Measurements from ENCODE around the gene GNAT1. TPM values are rescaled to one million over a fixed set of nuclear protein-coding genes. Genes with fewer than 3 reads are reported as not detected.

Gene GNAT1
- total and polyA plus RNA-seq, 5 donors = not detected

DNA sequence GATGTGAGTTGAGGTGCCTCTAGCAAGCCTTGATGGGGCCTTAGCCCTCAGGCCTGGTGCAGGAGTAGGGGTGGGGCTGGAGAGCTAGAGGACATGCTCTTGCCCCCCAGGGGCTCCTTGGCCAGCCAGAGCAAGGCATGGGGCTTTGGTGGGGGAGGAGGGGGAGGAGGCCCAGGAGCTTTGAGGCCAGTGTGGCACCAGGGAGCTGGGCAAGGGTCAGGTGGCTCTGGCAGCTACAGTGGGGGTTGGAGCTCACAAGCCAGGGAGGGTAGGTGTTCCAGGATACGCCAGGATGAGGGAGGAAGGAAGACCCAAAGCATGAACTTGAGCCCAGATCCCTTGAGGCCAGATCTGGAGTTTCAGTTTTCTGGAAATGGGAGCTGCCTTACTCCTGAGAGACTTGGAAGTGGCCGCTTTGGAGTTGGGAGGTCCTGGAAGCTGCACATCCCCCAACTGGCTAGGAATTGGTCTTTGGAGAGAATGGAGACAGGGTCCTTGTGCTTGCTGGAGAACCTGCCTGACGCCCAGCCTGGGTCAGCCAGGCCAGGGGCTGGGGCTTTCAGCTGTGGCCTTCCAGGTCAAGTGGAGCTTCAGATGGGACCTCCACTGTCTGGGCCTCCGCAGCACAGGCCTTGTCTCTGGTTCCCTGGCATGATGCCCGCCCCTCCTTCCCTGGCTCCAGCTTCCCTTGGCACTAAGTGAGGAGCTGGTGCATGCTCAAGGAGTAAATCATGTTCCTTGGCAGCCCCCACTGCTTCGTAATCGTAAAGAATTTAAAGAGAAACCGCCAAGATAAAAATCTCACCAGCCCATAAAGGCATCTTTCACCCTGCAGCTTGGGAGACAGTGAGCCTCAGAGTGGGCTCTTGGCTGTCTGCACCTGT lies 27.6 kb upstream of the GNAT1 start:
- intact Hi-C loops (cut with DNase I) = no loop called here
- Histone ChIP-seq H3K27ac (ENCODE audit: low read length) (peak overlapping the region; percentile 59), H3K9me3 (ENCODE audit: control insufficient read depth, low read length) (no peaks in the 10 kb centered on the region), H3K4me1 (ENCODE audit: control insufficient read depth, insufficient read depth, low read length) (peaks cover 33% of the 10 kb centered on the region), H3K4me3 (ENCODE audit: low read length) (no peak overlapping the region), H3K27me3 (ENCODE audit: control insufficient read depth, insufficient read depth) (no peaks in the 10 kb centered on the region)
- DNase-seq (peak; percentile 81 to 87 (median 87)), ATAC-seq (no peak)
- 48% methylated on average over 8 of the region's 8 CpGs for WGBS

DNA sequence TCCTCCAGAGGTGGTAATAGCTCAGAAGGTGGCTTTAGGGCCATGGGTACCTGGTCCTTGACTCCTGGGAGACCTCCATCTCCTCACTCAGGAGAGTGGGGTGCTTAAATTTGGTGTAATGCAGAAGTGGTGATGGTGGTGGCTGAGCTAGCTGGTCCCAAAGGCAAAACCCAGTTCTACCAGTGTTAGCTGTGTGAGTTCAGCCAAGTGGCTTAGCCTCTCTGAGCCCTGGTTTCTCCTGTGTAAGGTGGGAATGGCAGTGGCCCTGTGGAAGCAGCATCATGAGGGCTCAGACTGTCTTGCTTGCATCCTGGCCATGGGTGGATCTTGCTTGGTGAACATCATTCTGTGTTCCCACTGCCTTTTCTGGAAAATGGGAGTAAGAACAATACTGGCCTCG lies 26.9 kb upstream of the GNAT1 start:
- no peaks in the 10 kb centered on the region for H3K27me3 ChIP-seq (ENCODE audit: control insufficient read depth, insufficient read depth)
- ATAC-seq = no peak
- no peaks in the 10 kb centered on the region for H3K9me3 ChIP-seq (ENCODE audit: control insufficient read depth, low read length)
- WGBS = 45% methylated on average over 1 of the region's 1 CpG
- no peak overlapping the region for H3K4me3 ChIP-seq (ENCODE audit: low read length)
- peaks cover 33% of the 10 kb centered on the region for H3K4me1 ChIP-seq (ENCODE audit: control insufficient read depth, insufficient read depth, low read length)
- DNase-seq = no peak
- H3K27ac ChIP-seq (ENCODE audit: low read length) = peak overlapping the region; percentile 59
- intact Hi-C loops (cut with DNase I) = no loop called here

DNA sequence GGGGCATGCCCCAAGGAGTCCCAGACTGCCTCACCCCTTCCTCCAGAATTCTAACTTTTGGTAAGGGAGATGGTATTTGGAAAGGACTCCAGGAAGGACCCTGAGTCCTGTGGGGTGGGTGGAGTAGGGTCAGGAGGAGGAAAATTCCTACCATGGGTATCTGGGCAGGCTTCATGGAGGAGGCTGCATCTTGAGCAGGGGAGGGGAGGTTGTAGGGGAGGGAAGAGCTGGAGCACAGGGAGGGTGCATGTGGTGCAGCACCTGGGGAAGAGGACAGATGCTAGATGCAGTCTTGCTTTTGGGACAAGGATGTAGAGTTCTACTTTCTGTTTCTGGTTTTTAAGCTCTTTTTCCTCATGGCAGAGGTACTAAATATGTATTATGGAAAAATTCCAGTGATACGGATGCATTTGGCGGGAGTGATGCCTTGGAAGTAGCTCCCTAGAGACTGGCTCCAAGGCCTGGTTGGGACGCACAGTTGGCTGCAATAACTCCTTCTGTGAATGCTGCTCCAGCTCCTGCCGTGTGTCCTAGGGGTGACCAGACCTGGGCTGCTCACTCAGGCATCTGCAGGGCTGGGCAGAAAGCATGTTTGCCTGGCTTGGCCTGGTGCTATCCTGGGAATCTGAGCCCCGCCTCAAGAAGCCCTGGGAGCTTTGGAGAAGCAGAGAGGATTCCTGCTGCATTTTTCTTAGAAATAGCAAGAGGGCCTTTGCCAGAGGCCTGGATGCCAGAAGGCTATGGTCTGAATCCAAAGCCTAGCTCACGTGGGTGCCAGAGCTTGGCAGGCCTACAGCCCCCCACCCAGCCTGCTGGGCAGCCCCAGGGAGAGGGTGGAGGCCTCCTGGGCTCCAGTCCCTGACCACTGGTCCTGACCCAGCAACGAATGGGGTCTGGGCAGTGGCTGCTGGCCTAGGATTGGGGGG lies 26.2 kb upstream of the GNAT1 start:
- Histone ChIP-seq H3K27ac (ENCODE audit: low read length) (peak overlapping the region; percentile 77), H3K4me3 (ENCODE audit: low read length) (no peak overlapping the region), H3K27me3 (ENCODE audit: control insufficient read depth, insufficient read depth) (no peaks in the 10 kb centered on the region), H3K9me3 (ENCODE audit: control insufficient read depth, low read length) (no peaks in the 10 kb centered on the region), H3K4me1 (ENCODE audit: control insufficient read depth, insufficient read depth, low read length) (peaks cover 33% of the 10 kb centered on the region)
- ATAC-seq (peak; percentile 10 to 63), DNase-seq (peak; percentile 50 to 86 (median 83))
- intact Hi-C loops (cut with DNase I) = no loop called here
- WGBS = 20% methylated on average over 7 of the region's 7 CpGs

DNA sequence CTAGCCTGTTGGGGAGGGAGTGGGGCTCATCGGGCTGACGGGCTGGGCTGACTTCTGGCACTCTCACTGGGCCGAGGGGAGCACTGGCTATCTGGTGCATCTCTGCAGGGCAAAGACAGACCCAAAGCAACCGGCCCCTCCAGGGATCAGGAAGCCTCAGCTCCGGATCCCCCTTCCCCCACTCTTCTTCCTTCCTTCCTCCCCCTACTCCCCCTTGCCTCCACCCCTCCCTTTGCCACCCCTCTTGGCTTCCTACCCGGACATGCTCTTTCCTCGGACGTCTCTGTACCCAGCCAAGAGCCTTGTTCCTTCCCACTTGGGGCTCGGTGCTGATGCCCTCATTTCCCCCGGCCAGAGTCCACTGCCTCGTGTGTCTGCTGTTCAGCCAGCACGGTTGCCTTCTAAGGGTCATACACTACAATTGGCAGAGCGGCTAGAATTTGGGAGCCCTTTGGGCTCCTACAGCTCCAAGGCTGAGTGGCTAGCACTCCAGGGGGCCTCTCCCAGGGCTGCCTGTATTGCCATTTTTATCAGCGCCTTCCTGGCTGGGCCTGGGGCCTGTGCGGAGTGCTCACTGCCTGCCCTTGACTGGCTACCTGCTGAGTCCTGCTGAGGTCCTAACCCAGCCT lies 25.4 kb upstream of the GNAT1 start:
- Histone ChIP-seq H3K27ac (ENCODE audit: low read length) (peak overlapping the region; percentile 77), H3K4me3 (ENCODE audit: low read length) (no peak overlapping the region), H3K9me3 (ENCODE audit: control insufficient read depth, low read length) (no peaks in the 10 kb centered on the region), H3K4me1 (ENCODE audit: control insufficient read depth, insufficient read depth, low read length) (peaks cover 33% of the 10 kb centered on the region), H3K27me3 (ENCODE audit: control insufficient read depth, insufficient read depth) (no peaks in the 10 kb centered on the region)
- ATAC-seq (peak; percentile 30 to 59), DNase-seq (peak in 2 of 3 donors; percentile 74 to 81)
- 23% methylated on average over 15 of the region's 15 CpGs for WGBS
- intact Hi-C loops (cut with DNase I) = no loop called here

DNA sequence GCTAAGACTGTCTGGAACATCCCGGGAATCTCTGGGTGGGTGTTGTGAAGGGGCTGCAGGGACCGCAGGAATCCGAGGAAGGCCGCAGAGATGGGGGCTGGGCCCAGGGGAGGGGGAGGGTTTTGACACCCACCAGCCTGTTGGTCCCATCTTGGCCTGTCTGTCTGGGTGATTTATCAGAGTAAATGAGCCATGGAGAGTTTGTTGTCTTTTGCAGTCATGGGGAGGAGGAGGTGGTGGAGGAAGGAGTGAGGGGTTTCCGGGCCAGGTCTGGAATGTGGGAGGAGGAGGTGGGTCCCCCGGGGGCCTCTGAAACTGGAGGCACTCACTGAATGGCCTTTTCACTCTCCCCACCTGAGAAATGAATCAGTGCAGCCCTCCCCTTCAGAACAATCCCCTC lies 24.8 kb upstream of the GNAT1 start:
- H3K9me3 ChIP-seq (ENCODE audit: control insufficient read depth, low read length) = no peaks in the 10 kb centered on the region
- H3K4me3 ChIP-seq (ENCODE audit: low read length) = no peak overlapping the region
- ATAC-seq = no peak
- peaks cover 33% of the 10 kb centered on the region for H3K4me1 ChIP-seq (ENCODE audit: control insufficient read depth, insufficient read depth, low read length)
- WGBS = 53% methylated on average over 6 of the region's 6 CpGs
- H3K27ac ChIP-seq (ENCODE audit: low read length) = peak overlapping the region; percentile 77
- DNase-seq = no peak
- H3K27me3 ChIP-seq (ENCODE audit: control insufficient read depth, insufficient read depth) = no peaks in the 10 kb centered on the region
- intact Hi-C loops (cut with DNase I) = no loop called here

DNA sequence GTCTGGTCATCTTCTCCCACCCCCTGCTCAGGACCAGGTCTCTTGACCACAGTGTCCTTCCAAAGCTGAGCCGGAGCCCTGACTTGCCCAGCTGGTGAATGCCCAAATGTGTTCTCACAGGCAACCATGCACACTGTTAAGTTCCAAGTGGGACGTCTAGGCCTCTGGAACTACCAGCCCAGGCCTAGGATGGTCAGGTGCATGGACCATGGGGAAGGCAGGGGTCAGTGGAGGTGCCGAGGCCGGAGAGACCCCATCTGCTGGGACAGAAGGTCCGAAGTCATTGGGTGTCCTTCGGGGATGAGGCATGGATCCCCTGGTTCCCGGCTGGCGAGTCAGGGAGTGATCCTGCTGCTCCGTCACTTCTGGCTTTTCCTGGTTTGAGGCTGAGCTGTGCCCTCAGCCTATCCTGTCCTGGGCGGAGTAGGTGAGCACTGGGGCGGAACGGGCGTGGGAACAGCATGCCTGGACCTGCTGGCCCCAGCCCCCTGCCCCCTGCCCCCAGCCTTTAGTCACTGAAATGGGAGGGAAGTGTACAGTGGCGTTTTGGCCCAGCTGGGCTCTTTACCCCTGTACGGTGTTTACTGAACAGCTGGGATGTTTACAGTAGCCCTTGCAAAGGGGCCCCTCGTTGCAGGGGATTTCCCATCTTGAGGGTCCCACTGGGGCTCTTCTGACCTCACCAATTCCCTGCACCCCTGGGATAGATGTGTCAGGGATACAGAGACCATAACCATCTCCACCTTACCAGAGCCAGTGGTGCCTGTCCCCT lies 24.2 kb upstream of the GNAT1 start:
- Histone ChIP-seq H3K4me3 (ENCODE audit: low read length) (no peak overlapping the region), H3K9me3 (ENCODE audit: control insufficient read depth, low read length) (no peaks in the 10 kb centered on the region), H3K4me1 (ENCODE audit: control insufficient read depth, insufficient read depth, low read length) (peaks cover 33% of the 10 kb centered on the region), H3K27me3 (ENCODE audit: control insufficient read depth, insufficient read depth) (no peaks in the 10 kb centered on the region), H3K27ac (ENCODE audit: low read length) (peak overlapping the region; percentile 32)
- intact Hi-C loops (cut with DNase I) = no loop called here
- ATAC-seq (peak in 1 of 2 donors; percentile 14), DNase-seq (peak in 1 of 3 donors; percentile 55)
- WGBS = 63% methylated on average over 16 of the region's 16 CpGs

DNA sequence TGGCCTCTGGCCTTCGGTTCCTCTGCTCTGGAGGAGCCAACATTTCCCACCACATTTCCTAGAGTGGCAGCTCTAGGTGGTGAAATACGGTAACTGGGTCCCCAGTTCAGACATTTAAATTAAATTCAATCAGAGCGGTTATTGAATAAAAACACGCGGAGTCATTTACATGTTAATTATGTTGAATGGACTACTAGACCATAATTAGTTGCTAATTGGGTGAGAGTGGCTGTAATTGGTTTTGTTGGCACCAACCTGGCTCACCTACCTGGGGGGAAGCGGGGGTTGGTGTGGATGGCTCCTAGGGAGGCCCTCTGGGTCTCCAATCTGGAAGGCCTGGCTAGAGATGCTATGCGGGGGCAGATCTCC lies 23.6 kb upstream of the GNAT1 start:
- H3K4me1 ChIP-seq (ENCODE audit: control insufficient read depth, insufficient read depth, low read length) = peaks cover 38% of the 10 kb centered on the region
- no peak overlapping the region for H3K4me3 ChIP-seq (ENCODE audit: low read length)
- no peaks in the 10 kb centered on the region for H3K9me3 ChIP-seq (ENCODE audit: control insufficient read depth, low read length)
- no peaks in the 10 kb centered on the region for H3K27me3 ChIP-seq (ENCODE audit: control insufficient read depth, insufficient read depth)
- ATAC-seq (no peak), DNase-seq (peak in 1 of 3 donors; percentile 12)
- intact Hi-C loops (cut with DNase I) = no loop called here
- 87% methylated on average over 7 of the region's 7 CpGs for WGBS
- peak overlapping the region; percentile 10 for H3K27ac ChIP-seq (ENCODE audit: low read length)

DNA sequence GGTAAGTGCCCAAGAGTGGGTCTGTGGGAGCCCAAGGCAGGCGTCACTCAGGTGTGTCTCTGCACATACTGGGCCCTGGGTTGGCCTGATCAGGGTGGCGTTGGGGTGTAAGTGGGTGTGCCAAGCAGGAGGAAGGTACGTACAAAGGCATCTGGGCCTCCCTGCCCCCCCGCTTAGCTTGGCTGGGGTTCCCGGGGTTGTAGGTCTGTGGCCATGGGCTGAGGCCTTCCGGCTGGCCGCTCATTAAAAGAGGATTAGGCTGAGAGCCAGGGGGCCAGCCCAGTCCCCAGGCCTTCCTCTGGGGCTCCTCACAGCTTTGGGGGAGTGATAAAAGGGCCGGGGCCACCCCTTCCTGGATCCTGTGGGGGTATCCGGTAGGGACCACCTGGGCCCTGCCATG lies 23.0 kb upstream of the GNAT1 start:
- Histone ChIP-seq H3K4me1 (ENCODE audit: control insufficient read depth, insufficient read depth, low read length) (peaks cover 34% of the 10 kb centered on the region), H3K27ac (ENCODE audit: low read length) (peak overlapping the region; percentile 47), H3K9me3 (ENCODE audit: control insufficient read depth, low read length) (no peaks in the 10 kb centered on the region), H3K27me3 (ENCODE audit: control insufficient read depth, insufficient read depth) (no peaks in the 10 kb centered on the region), H3K4me3 (ENCODE audit: low read length) (no peak overlapping the region)
- DNase-seq (peak in 2 of 3 donors; percentile 55 to 77), ATAC-seq (peak; percentile 1 to 8)
- intact Hi-C loops (cut with DNase I) = no loop called here
- 52% methylated on average over 9 of the region's 9 CpGs for WGBS

DNA sequence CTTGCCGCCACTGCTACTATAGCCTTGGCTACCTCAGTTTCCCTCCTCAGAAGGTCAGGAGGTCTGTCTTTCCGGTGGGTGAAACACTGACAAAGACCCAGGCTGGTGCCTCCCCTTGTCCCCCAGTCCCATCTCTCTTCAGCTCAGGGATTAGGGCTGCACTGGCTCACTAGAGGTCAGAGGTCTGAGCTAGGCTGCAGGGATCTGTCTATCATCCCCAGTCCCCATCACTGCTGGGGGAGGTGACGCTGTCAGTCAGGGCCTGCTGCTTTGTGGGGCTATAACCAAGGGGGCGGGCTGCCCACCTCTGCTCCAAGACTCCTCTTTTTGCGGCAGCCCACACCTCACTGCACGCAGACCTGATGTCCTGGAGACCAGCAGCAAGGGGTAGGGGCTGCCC lies 22.6 kb upstream of the GNAT1 start:
- no peak for ATAC-seq
- H3K4me3 ChIP-seq (ENCODE audit: low read length) = no peak overlapping the region
- intact Hi-C loops (cut with DNase I) = no loop called here
- no peaks in the 10 kb centered on the region for H3K27me3 ChIP-seq (ENCODE audit: control insufficient read depth, insufficient read depth)
- H3K9me3 ChIP-seq (ENCODE audit: control insufficient read depth, low read length) = no peaks in the 10 kb centered on the region
- H3K4me1 ChIP-seq (ENCODE audit: control insufficient read depth, insufficient read depth, low read length) = peaks cover 32% of the 10 kb centered on the region
- DNase-seq = peak in 1 of 3 donors; percentile 50
- 81% methylated on average over 6 of the region's 6 CpGs for WGBS
- H3K27ac ChIP-seq (ENCODE audit: low read length) = peak overlapping the region; percentile 47

DNA sequence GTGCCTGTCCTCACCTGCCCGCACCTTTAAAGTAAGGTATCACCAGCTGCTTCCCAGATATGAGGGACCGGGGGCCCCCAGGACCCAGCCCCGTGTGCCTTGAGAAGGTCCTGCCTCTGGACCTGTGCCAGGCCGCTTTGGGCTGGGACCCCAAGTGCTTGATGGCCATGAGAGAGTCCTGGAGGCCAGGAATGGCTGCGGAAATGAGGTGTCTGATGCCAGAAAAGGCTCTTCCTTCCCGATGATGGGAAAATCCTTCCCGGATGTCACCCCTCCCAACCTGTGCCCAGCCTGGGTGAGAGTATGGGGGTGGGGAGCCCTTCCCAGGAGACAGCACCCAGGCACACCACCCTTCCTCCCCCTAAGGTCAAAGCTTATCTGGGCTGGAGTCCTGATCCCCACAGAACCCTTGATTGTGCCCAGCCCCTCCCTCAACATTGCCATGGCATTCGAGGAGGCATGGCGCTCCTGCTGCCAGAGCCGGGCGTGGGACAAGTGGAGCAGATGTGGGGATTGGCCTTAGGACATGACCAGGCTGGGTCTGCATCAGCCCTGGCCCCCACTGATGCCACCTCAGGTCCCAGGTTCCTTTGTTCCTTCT lies 22.1 kb upstream of the GNAT1 start:
- Histone ChIP-seq H3K9me3 (ENCODE audit: control insufficient read depth, low read length) (no peaks in the 10 kb centered on the region), H3K27ac (ENCODE audit: low read length) (peak overlapping the region; percentile 47), H3K4me3 (ENCODE audit: low read length) (no peak overlapping the region), H3K27me3 (ENCODE audit: control insufficient read depth, insufficient read depth) (no peaks in the 10 kb centered on the region), H3K4me1 (ENCODE audit: control insufficient read depth, insufficient read depth, low read length) (peaks cover 28% of the 10 kb centered on the region)
- DNase-seq = peak in 1 of 3 donors; percentile 15
- intact Hi-C loops (cut with DNase I) = no loop called here
- 70% methylated on average over 11 of the region's 11 CpGs for WGBS
- ATAC-seq = no peak
